Neural progenitor cell (in vitro differentiated cells): ENCODE results near the gene KIAA1210.

Source experiments
- CTCF ChIP-seq: fragments of 200-600 bp; sonication (generic); IDR thresholded peaks from 2 replicates; pipeline ENCODE4 v1.5.1; 2017; ENCODE audit warnings: antibody characterized with exemption, mild to moderate bottlenecking
- EZH2 ChIP-seq: fragments of 200-600 bp; sonication (generic); IDR thresholded peaks from 2 replicates; pipeline ENCODE4 v1.6.1; 2017; ENCODE audit warnings: antibody characterized with exemption, mild to moderate bottlenecking, moderate library complexity
- EZH2phosphoT487 ChIP-seq: fragments of 200-600 bp; sonication (generic); IDR thresholded peaks from 2 replicates; pipeline ENCODE4 v1.6.1; 2017; ENCODE audit warnings: antibody characterized with exemption

DNA sequence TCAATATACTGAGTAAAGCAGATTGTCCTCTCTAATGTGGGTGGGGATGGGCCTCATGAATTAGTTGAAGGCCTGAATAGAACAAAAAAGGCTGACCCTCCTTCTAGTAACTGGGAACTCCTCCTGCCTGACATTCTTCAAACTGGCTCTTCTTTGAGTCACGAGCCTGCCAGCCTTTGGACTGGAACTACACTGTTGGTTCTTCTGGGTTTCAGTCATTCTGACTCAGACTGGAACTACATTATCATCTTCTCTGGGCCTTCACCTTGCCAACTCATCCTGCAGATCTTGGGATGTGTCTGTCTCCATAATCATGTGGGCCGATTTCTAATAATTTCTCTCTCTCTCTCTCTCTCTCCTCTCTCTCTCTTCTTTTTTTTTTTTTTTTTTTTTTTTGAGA, 81.7 kb downstream of the KIAA1210 start:
- TF ChIP-seq CTCF = no peak
- no peak for TF ChIP-seq EZH2
- TF ChIP-seq EZH2phosphoT487 = no peak
